ENCODE results near the gene FYN. TPM values are rescaled to one million over a fixed set of nuclear protein-coding genes. Genes with fewer than 3 reads are reported as not detected.
"Not testable (repeated sequence)": the region's sequence is repeated elsewhere in the genome, so short reads cannot be mapped to it uniquely, and the experiment has no call there.

FYN gene
- total RNA-seq, 1 donor from 2014 or later, result 331 TPM

DNA sequence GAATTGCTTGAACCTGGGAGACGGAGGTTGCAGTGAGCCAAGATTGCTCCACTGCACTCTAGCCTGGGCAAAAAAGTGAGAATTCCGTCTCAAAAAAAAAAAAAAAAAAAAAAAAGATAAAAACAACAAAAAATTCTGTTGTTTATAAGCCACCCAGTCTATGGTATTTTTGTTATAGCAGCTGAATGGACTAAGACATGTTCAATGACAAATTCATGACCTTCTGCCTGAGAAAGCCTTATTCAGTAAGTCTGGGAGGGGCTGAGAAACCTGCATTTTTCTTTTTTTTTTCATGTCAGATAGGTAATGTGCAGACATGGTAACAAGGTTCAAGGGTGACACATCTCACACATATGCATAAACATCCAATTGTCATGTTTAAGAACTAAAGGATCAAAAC is 227.2 kb downstream of the FYN start:
- DNase-seq, result no peak
- no peaks in the 10 kb centered on the region for H3K27me3 Mint-ChIP-seq
- H3K9me3 Mint-ChIP-seq, result no peaks in the 10 kb centered on the region
- no peak overlapping the region for H3K27ac Mint-ChIP-seq
- H3K36me3 Mint-ChIP-seq (ENCODE audit: low read depth), result peaks cover 4% of the 10 kb centered on the region
- H3K4me3 Mint-ChIP-seq, result no peak overlapping the region
- intact Hi-C loops (cut with micrococcal nuclease), result loop anchor here (10.0 kb wide), 1 partner anchor 161 kb away; the partner anchor contains the start of gene REV3L
- H3K4me1 Mint-ChIP-seq, result no peaks in the 10 kb centered on the region

DNA sequence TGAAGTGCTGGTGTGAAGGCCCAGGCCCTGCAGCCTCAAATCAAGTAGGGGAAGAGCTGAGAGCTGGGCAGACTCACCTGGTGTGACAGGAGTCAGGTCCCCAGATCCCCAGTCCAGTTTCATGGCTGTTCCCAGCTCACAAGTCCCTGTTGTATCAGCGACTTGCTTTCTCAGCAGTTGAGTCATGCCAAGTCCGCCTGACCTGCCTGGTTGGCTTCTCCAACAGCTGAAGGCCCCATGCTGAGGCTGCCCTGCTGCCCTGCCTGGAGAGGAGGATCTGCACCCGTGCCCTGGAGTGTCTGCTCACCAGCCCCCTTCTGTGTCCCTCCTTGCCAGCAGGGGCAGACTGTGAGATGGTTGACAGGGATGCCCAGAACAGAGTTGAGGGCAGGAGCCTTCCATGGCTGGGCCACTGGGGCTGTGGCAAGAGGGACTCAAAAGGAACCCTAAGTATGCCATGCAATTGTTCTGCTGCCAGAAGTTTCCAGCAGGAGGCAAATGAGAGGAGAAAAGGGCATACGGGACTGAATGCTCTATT is 228.3 kb downstream of the FYN start:
- intact Hi-C loops (cut with micrococcal nuclease), result loop anchor here (10.0 kb wide), 1 partner anchor 160 kb away; the partner anchor contains the start of gene REV3L
- H3K27ac Mint-ChIP-seq, result no peak overlapping the region

DNA sequence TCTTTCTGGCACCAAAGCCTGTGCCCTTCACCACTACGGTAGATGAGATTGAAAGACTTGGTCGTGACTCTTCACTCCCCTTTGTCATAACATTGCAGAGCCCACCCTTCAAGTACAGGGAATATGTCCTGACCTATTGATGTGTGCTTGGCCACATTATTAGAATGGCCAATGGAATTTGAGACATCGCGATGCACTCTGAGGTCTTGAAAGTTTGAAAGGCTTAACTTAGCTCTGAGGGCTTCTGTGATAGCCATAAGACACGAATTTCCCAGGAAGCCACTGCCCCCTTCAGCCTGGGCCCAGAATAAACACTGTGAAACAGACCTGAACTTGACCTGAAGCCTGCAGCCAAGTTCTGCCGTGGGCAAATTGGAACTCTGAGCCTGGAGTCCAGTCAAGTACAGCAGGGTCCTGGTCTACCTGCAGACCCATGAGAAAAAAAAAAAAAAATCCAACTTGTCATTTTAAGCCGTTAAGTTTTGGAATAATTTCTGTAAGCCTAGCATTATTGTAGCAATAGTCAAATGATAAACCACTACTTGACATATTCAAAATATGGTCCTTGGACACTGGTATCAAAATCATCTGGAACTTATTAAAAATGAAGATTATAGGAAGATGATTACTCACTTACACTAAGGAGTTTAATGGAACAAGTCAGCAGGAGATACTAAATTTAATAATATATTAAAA is 230.6 kb downstream of the FYN start:
- intact Hi-C loops (cut with micrococcal nuclease), result loop anchor here (1.0 to 10.0 kb wide), 2 partner anchors 158 to 383 kb away; partner anchors contain the start of gene REV3L
- no peaks in the 10 kb centered on the region for H3K27me3 Mint-ChIP-seq
- peaks cover 3% of the 10 kb centered on the region for H3K36me3 Mint-ChIP-seq (ENCODE audit: low read depth)
- no peak overlapping the region for H3K27ac Mint-ChIP-seq
- H3K4me1 Mint-ChIP-seq, result no peaks in the 10 kb centered on the region
- DNase-seq, result peak; percentile 81
- no peak overlapping the region for H3K4me3 Mint-ChIP-seq
- peaks cover under 1% of the 10 kb centered on the region for H3K9me3 Mint-ChIP-seq

More for the DNA sequence above, 228.3 kb downstream of the FYN start:
- Mint-ChIP-seq H3K27me3 (no peaks in the 10 kb centered on the region), H3K4me1 (no peaks in the 10 kb centered on the region), H3K9me3 (no peaks in the 10 kb centered on the region), H3K4me3 (no peak overlapping the region), H3K36me3 (ENCODE audit: low read depth) (peaks cover 4% of the 10 kb centered on the region)
- no peak for DNase-seq

DNA sequence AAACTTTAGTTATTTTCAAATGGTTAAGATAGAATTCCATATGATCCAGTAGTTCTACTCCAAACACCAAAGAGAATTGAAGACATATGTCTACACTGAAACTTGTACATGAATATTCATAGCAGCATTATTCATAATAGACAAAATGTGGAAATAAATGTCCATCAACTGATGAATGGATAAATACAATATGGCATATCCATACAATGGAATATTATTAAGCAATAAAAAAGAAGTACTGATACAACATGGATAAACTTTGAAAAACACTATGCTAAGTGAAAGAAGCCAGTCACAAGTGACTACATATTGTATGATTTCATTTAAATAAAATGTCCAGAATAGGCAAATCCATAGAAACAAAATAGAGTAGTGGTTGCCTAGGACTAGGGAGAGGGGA is 234.0 kb downstream of the FYN start:
- peaks cover 1% of the 10 kb centered on the region for H3K36me3 Mint-ChIP-seq (ENCODE audit: low read depth)
- H3K4me1 Mint-ChIP-seq, result no peaks in the 10 kb centered on the region
- no peak overlapping the region for H3K4me3 Mint-ChIP-seq
- no peak overlapping the region for H3K27ac Mint-ChIP-seq
- DNase-seq, result no peak
- peaks cover 5% of the 10 kb centered on the region for H3K9me3 Mint-ChIP-seq
- no peaks in the 10 kb centered on the region for H3K27me3 Mint-ChIP-seq
- intact Hi-C loops (cut with micrococcal nuclease), result no loop called here

DNA sequence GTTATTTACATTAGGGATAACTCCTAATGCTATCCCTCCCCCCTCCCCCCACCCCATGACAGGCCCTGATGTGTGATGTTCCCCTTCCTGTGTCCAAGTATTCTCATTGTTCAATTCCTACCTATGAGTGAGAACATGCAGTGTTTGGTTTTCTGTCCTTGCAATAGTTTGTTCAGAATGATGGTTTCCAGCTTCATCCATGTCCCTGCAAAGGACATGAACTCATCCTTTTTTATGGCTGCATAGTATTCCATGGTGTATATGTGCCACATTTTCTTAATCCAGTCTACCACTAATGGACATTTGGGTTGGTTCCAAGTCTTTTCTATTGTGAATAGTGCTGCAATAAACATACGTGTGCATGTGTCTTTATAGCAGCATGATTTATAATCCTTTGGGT is 238.3 kb downstream of the FYN start:
- H3K27me3 Mint-ChIP-seq; H3K4me1 Mint-ChIP-seq; H3K9me3 Mint-ChIP-seq; H3K4me3 Mint-ChIP-seq; H3K27ac Mint-ChIP-seq; H3K36me3 Mint-ChIP-seq (ENCODE audit: low read depth); DNase-seq; intact Hi-C loops (cut with micrococcal nuclease): not testable (repeated sequence)

DNA sequence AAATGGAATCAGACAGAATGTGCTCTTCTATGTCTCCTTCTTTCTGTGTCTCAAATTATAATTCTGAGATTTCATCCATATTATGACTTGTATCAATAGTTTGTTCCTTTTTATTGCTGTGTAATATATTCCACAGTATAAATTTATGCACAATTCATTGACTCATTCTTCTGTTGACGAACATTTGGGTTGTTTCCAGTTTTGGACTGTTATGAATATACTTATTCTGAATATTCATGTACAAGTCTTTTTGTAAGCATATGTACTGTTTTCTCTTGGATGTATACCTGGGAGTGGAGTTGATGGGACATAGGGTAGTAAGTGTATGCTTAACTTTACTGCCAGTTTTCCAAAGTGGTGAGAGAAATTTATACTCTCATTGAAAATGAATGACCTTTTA is 239.4 kb downstream of the FYN start:
- H3K4me1 Mint-ChIP-seq, result no peaks in the 10 kb centered on the region
- H3K4me3 Mint-ChIP-seq, result no peak overlapping the region
- H3K27me3 Mint-ChIP-seq, result peaks cover 3% of the 10 kb centered on the region
- peaks cover 3% of the 10 kb centered on the region for H3K36me3 Mint-ChIP-seq (ENCODE audit: low read depth)
- DNase-seq, result no peak
- no peak overlapping the region for H3K27ac Mint-ChIP-seq
- H3K9me3 Mint-ChIP-seq, result peaks cover 9% of the 10 kb centered on the region
- intact Hi-C loops (cut with micrococcal nuclease), result no loop called here

DNA sequence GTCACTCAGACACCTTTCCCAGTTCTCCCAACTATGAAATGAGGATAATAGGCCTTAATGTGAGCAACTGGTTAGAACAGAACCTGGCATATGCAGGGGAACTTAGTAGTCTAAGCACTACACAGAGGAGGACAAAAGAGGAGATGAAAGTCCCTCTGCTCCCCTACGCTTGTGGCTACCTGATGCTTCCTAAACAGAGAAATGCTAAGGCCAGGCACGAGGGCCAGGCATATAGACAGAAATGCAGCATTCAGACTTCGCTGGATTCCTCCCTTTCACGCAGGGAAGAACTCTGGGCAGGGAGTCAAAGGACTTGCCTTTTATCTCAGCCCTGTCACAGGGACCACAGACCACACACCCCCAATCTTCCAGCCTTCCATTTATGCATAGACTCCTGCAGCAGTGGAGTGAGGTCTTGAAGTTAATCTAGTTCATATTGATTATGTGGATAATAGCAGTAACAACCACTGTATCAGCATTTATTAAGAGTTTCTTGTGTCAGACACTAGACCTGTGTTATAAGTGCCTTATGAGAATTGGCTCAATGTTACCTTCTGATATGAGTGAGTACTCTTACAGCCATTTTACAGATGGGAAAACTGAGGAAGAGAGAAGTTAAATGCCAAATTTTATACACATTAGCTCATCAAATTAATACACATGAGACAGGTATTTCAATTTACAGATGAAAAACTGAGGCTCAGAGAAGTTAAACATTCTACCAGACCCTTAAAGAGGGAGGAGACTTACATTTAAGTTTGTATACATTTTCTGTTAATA is 240.6 kb downstream of the FYN start:
- Mint-ChIP-seq H3K27me3 (peaks cover 3% of the 10 kb centered on the region), H3K9me3 (peaks cover 9% of the 10 kb centered on the region), H3K27ac (no peak overlapping the region), H3K4me3 (no peak overlapping the region), H3K4me1 (no peaks in the 10 kb centered on the region), H3K36me3 (ENCODE audit: low read depth) (peaks cover 3% of the 10 kb centered on the region)
- intact Hi-C loops (cut with micrococcal nuclease), result no loop called here
- no peak for DNase-seq

DNA sequence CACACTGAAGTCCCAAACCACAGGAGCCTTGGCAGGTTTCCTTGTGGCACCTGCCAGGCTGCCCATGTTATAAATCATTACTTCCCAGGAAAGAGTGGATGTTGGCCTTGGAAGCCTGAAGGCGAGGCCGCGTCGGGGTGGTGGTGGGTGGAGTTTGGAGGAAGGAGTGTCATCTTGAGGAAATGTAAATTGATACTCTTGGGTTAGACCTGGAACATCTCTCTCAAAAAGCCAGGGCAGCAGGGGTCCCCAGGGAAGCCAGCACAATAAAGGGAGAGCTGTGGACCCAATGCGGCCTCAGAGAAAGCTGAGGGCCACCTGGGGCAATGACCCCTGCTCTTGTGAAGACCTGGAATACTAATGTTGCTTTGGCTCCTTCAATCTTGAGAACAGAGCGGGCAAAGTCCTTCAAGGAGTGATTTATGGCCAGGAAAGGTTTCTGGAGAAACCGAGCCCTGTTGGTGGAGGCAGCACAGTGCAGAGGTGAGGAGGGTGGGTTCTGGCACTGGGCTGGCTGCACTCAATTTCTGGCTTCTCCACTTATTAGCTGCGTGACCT is 241.3 kb downstream of the FYN start:
- Mint-ChIP-seq H3K4me3 (no peak overlapping the region), H3K36me3 (ENCODE audit: low read depth) (peaks cover 1% of the 10 kb centered on the region), H3K27me3 (peaks cover 3% of the 10 kb centered on the region), H3K4me1 (no peaks in the 10 kb centered on the region), H3K9me3 (peaks cover 4% of the 10 kb centered on the region), H3K27ac (no peak overlapping the region)
- no peak for DNase-seq
- intact Hi-C loops (cut with micrococcal nuclease), result no loop called here

DNA sequence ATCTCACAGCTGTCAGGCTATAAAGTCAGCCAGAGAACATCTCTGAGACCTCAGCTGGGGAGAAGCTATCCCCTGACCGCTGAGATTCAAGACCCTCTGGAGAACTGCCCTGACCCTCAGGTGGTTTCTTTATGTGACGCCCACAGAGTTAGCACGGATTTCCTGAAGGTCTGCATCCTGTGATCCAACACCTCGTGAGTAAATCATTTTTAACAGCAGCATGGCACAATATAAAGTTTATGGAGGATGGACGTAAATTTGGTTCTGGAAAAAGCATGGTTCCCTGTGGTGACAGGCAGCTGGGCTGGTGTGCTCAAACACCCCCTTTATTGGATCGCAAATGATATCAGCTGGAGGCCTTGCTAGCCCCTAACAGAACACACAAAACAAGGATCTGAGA is 242.2 kb downstream of the FYN start:
- no peak overlapping the region for H3K4me3 Mint-ChIP-seq
- DNase-seq, result no peak
- peaks cover 4% of the 10 kb centered on the region for H3K9me3 Mint-ChIP-seq
- peaks cover 1% of the 10 kb centered on the region for H3K36me3 Mint-ChIP-seq (ENCODE audit: low read depth)
- H3K27me3 Mint-ChIP-seq, result peaks cover 3% of the 10 kb centered on the region
- intact Hi-C loops (cut with micrococcal nuclease), result no loop called here
- no peak overlapping the region for H3K27ac Mint-ChIP-seq
- H3K4me1 Mint-ChIP-seq, result no peaks in the 10 kb centered on the region

DNA sequence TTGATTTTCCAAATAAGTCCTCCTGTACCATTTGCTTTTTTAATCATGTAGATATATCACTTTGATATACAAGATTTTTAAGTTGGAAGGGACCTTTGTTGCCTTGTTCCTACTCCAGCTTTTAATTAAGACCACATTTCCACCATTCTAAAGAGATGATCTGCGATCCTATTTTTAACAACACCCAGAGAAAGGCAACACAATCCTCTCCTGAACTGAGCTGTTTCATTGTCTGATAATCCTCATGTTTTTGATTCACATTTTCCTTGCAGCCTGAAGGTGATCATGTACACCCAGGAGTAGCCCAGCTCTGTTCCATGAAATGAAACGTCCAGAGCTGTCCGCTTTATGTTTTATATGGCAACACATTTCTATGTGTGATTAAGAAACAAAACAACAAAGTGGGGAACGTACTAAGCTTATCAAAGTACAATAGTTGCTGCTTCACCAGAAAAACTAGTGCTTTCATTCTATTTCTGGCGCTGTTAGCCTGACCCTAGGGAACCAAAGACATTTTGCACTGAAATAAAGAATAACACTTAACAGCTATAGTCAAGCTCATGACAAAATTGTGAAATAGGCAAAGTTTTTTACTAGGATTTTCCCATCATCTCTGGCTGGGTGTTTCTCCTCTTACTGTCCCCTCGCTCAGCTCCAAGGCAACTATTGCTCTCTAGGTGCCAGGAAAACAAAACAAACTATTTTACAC is 245.0 kb downstream of the FYN start:
- H3K36me3 Mint-ChIP-seq (ENCODE audit: low read depth), result peaks cover 1% of the 10 kb centered on the region
- intact Hi-C loops (cut with micrococcal nuclease), result no loop called here
- no peak for DNase-seq
- peaks cover 3% of the 10 kb centered on the region for H3K27me3 Mint-ChIP-seq
- no peak overlapping the region for H3K27ac Mint-ChIP-seq
- no peak overlapping the region for H3K4me3 Mint-ChIP-seq
- no peaks in the 10 kb centered on the region for H3K4me1 Mint-ChIP-seq
- peaks cover 4% of the 10 kb centered on the region for H3K9me3 Mint-ChIP-seq

DNA sequence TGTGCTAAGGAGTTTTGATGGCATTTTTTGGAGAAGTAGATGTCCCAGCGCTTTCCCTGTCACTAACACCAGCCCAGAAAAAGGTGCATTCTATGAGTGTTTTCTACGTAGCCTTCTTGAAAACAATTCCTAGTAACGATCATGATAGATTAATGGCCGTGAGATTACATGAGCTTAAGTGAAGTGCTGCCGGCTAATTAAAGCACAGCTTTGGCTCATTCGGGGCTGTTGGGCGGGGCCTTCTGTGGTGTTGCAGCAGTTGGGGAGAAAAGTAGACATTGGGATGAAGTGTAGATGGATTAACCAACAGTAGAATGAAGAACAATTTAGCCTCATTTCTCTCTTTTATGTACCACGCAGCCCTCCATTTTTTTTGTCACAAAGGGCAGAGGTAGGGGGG is 246.8 kb downstream of the FYN start:
- no peak for DNase-seq
- Mint-ChIP-seq H3K36me3 (ENCODE audit: low read depth) (peaks cover 1% of the 10 kb centered on the region), H3K4me1 (no peaks in the 10 kb centered on the region), H3K27me3 (no peaks in the 10 kb centered on the region), H3K27ac (no peak overlapping the region), H3K9me3 (peaks cover 4% of the 10 kb centered on the region), H3K4me3 (no peak overlapping the region)
- intact Hi-C loops (cut with micrococcal nuclease), result no loop called here

DNA sequence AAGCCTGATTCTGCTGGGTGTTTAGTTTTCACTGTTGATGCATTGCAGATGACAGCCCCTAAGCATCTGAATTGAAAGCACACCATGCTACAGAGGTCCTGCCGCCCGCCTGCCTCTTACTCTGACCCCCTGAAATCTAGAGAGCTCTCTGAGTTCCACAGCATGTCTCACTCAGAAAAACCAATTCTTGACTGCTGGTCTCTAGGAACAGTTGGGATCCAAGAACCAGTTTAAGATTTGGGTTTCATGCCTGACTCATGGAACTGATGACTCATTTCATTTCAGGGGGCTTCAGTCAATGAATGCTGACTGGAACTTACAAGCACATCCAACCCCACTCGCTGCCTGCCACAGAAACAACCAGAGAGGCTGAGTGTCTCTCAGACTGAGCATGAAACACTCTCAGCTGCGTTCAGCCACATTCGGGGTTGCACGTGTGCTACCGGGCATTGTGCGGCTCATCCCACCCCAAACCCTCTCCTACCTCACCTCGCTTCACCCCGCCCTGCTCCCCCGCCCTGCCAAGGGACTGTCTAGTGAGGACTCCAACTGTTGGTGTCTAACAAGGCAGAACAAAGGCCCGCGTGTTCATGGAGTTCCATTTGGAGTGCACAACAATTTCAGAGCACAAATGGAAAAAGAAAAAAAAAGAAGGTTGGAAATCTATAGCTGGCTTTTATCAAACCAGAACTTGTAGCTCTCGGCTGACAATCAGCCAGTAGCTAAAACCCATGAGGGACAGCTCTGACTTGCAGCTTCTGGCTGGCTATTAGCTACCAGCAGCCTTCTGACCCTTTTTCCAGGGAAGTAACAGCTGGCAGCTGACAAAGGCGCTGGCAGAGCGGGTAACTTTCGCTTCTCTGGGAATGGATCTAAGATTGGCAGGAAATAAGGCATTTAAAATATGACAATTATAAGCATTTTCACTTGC is 247.5 kb downstream of the FYN start:
- no peak for DNase-seq
- intact Hi-C loops (cut with micrococcal nuclease), result no loop called here
- H3K27ac Mint-ChIP-seq, result no peak overlapping the region
- peaks cover 1% of the 10 kb centered on the region for H3K36me3 Mint-ChIP-seq (ENCODE audit: low read depth)
- peaks cover 4% of the 10 kb centered on the region for H3K9me3 Mint-ChIP-seq
- H3K4me3 Mint-ChIP-seq, result no peak overlapping the region
- no peaks in the 10 kb centered on the region for H3K4me1 Mint-ChIP-seq
- no peaks in the 10 kb centered on the region for H3K27me3 Mint-ChIP-seq

DNA sequence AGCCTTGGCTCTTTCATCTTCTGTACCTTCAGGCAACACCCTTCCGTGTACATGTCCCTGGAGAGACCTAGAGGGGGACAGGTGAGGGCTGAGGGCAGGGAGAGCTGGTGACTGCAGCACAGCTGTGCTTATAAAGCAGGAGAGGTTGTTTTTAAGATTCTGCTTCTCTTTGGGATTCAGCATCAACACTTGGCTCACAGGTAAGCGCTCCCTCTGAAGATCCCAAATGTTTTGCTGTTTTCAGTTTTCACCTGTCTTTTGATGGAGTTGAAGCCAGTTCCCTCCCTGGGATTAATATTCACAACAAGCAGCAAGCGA is 248.2 kb downstream of the FYN start:
- Mint-ChIP-seq H3K27ac (no peak overlapping the region), H3K9me3 (peaks cover 4% of the 10 kb centered on the region), H3K4me1 (no peaks in the 10 kb centered on the region), H3K4me3 (no peak overlapping the region), H3K27me3 (peaks cover 3% of the 10 kb centered on the region), H3K36me3 (ENCODE audit: low read depth) (peaks cover 1% of the 10 kb centered on the region)
- intact Hi-C loops (cut with micrococcal nuclease), result no loop called here
- no peak for DNase-seq
